ENCODE data around the gene KLHL40.
A peak's percentile ranks its signal among the peaks of the same experiment; 100 is the strongest.

KLHL40 gene

GRCh38 chr3:42656680-42657610 is 28.4 kb upstream of the KLHL40 start:
- no peak for DNase-seq (ENCODE audit: low spot score)

GRCh38 chr3:42657675-42658074 is 27.7 kb upstream of the KLHL40 start:
- DNase-seq (ENCODE audit: low spot score) = no peak

- DNase-seq (ENCODE audit: low spot score) = no peak
Observed at GRCh38 chr3:42658091-42658770, 27.1 kb upstream of the KLHL40 start.

- no peak for DNase-seq (ENCODE audit: low spot score)
Observed at GRCh38 chr3:42658771-42659390, 26.5 kb upstream of the KLHL40 start.

- DNase-seq (ENCODE audit: low spot score) = no peak
Observed at GRCh38 chr3:42659451-42660130, 25.7 kb upstream of the KLHL40 start.

GRCh38 chr3:42660131-42660715 is 25.1 kb upstream of the KLHL40 start:
- DNase-seq (ENCODE audit: low spot score) = no peak

- DNase-seq (ENCODE audit: low spot score) = peak; percentile 47
Observed at GRCh38 chr3:42660898-42661297, 24.4 kb upstream of the KLHL40 start.

- DNase-seq (ENCODE audit: low spot score) = no peak
Observed at GRCh38 chr3:42661593-42662022, 23.7 kb upstream of the KLHL40 start.

GRCh38 chr3:42662037-42662812 is 23.1 kb upstream of the KLHL40 start:
- no peak for DNase-seq (ENCODE audit: low spot score)

- DNase-seq (ENCODE audit: low spot score) = no peak
Observed at GRCh38 chr3:42662813-42663535, 22.4 kb upstream of the KLHL40 start.

GRCh38 chr3:42663581-42664437 is 21.5 kb upstream of the KLHL40 start:
- DNase-seq (ENCODE audit: low spot score) = no peak

GRCh38 chr3:42664438-42664803 is 20.9 kb upstream of the KLHL40 start:
- no peak for DNase-seq (ENCODE audit: low spot score)

GRCh38 chr3:42665050-42665878 is 20.1 kb upstream of the KLHL40 start:
- DNase-seq (ENCODE audit: low spot score) = no peak

- DNase-seq (ENCODE audit: low spot score) = no peak
Observed at GRCh38 chr3:42666022-42666421, 19.3 kb upstream of the KLHL40 start.

GRCh38 chr3:42666577-42666998 is 18.7 kb upstream of the KLHL40 start:
- DNase-seq (ENCODE audit: low spot score) = no peak

GRCh38 chr3:42667096-42667522 is 18.2 kb upstream of the KLHL40 start:
- DNase-seq (ENCODE audit: low spot score) = no peak

GRCh38 chr3:42667523-42668412 is 17.6 kb upstream of the KLHL40 start:
- DNase-seq (ENCODE audit: low spot score) = no peak

GRCh38 chr3:42668413-42668760 is 16.9 kb upstream of the KLHL40 start:
- DNase-seq (ENCODE audit: low spot score) = no peak
